ENCODE results near the gene PTPRN2. TPM values are rescaled to one million over a fixed set of nuclear protein-coding genes. Genes with fewer than 3 reads are reported as not detected.

Gene PTPRN2
- total and polyA plus RNA-seq, 2 of the 8 experiments (the other 6 are each of a cell fraction or from before 2014, with no cell fraction given) = 2.6 to 4.5 TPM

DNA sequence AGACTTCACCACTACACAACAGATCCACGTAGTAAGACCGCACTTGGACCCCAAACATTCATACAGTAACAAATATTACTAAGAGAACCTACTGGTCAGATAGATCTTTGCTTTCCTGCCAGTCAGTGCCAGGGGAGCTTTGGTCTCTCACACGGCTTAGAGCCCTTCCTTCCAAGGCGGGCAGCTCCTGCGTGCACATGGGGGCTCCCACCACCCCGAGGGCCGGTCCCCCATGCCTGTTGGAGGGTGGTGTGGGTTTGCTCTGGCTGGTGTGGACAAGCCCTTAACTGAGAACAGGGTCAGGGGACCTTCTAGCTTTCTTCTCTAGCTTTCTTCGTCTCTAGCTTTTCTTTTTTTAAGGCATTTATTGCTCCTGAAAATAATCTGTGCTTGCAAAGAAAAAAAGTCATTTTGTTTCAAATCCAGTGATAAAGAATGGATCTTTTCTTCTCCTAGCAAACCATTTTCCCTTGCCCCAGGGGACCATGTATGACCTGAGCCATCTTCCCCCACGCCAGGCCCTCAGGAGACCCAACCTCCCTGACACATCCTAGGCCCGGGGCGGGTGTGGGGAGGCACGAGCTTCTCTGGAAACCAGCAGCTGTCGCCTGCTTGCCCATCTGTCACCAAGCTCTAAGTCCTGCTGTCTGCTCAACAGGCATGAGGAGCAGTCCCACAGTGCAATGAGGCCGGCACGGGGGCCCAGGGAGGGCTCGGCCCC lies 591.1 kb downstream of the PTPRN2 start (continued):
- TF ChIP-seq TAF7 (optimal IDR thresholded peaks at IDR 0.05; ENCODE audit: borderline replicate concordance, low read depth, low read length) (no peak), RXRA (IDR thresholded peaks at IDR 0.05; ENCODE audit: insufficient read depth, low read depth, low read length) (no peak), PHF8 (conservative IDR thresholded peaks at IDR 0.05; ENCODE audit: low read depth, low read length) (no peak), SUZ12 (IDR thresholded peaks at IDR 0.05; ENCODE audit: low read length) (no peak), GABPA (IDR thresholded peaks at IDR 0.05; ENCODE audit: borderline replicate concordance, insufficient read depth, low read length) (no peak), POLR2AphosphoS5 (IDR thresholded peaks at IDR 0.05; ENCODE audit: low read depth, low read length) (no peak), TCF12 (IDR thresholded peaks at IDR 0.05; ENCODE audit: low read depth, low read length) (no peak)

Measured in H1 (cell line).